Upper lobe of right lung (tissue), 1 donor: ENCODE data around the gene LEF1. TPM values are rescaled to one million over a fixed set of nuclear protein-coding genes. Genes with fewer than 3 reads are reported as not detected.
A peak's percentile ranks its signal among the peaks of the same experiment; 100 is the strongest.

ENCODE experiments used
- ATAC-seq: fragments of 200-7000 bp; cut with Tn5 transposase; one replicate; pipeline ENCODE4 v1.9.1; 2020; ENCODE audit warnings: mild to moderate bottlenecking, moderate library complexity
- DNase-seq: peaks from one replicate; pipeline ENCODE4 v3.0.0-alpha.2; 2020
- H3K27ac ChIP-seq: fragments of 200-600 bp; one replicate; pipeline ENCODE4 v1.8.0; 2022
- H3K27me3 ChIP-seq: fragments of 200-600 bp; one replicate; pipeline ENCODE4 v1.8.0; 2022; ENCODE audit warnings: mild to moderate bottlenecking
- H3K36me3 ChIP-seq: fragments of 200-600 bp; one replicate; pipeline ENCODE4 v1.8.0; 2022
- H3K4me1 ChIP-seq: fragments of 200-600 bp; one replicate; pipeline ENCODE4 v1.8.0; 2022
- H3K4me3 ChIP-seq: fragments of 200-600 bp; one replicate; pipeline ENCODE4 v1.8.0; 2022; ENCODE audit warnings: mild to moderate bottlenecking
- H3K9me3 ChIP-seq: fragments of 200-600 bp; one replicate; pipeline ENCODE4 v1.8.0; 2022
- CTCF ChIP-seq: fragments of 200-600 bp; IDR thresholded peaks from one replicate; pipeline ENCODE4 v1.8.0; 2022; ENCODE audit warnings: antibody characterized with exemption
- intact Hi-C: fragments of 100-400 bp; cut with DNase I; formaldehyde crosslinking; loops from one replicate; pipeline ENCODE4 v1.11.0; 2022
- total RNA-seq: library from RNA; stranded (reverse); fragmentation: NEBNext Ultra II Directional; extraction: Animal tissue kit (Norgen Biotek cat#: 25700); gene quantifications from one replicate; pipeline ENCODE4 v1.2.1, GENCODE V29; 2021
- donor health status: DM: no; HTN: yes; CAD: no; lungs with severe emphysema.

LEF1 gene
- total RNA-seq, 1 donor from 2014 or later: 9.1 TPM

GRCh38 chr4:108060686-108061321, 107.9 kb downstream of the LEF1 start:
- no peak for DNase-seq
- no peak for TF ChIP-seq CTCF
- intact Hi-C loops: no loop called here
- ATAC-seq: no peak
- H3K36me3 ChIP-seq: no peaks in the 10 kb centered on the region
- H3K4me3 ChIP-seq: no peak overlapping the region
- no peaks in the 10 kb centered on the region for H3K9me3 ChIP-seq
- H3K4me1 ChIP-seq: no peaks in the 10 kb centered on the region
- H3K27me3 ChIP-seq: peaks cover 4% of the 10 kb centered on the region
- H3K27ac ChIP-seq: no peak overlapping the region

GRCh38 chr4:108060164-108060563, 108.6 kb downstream of the LEF1 start:
- peak; percentile 18 for TF ChIP-seq CTCF
- DNase-seq (no peak), ATAC-seq (peak; percentile 27)
- Histone ChIP-seq H3K4me3 (no peak overlapping the region), H3K36me3 (no peaks in the 10 kb centered on the region), H3K9me3 (no peaks in the 10 kb centered on the region), H3K27me3 (peaks cover 4% of the 10 kb centered on the region), H3K27ac (no peak overlapping the region), H3K4me1 (no peaks in the 10 kb centered on the region)
- intact Hi-C loops: no loop called here

GRCh38 chr4:108058685-108059440, 109.9 kb downstream of the LEF1 start:
- H3K4me3 ChIP-seq: no peak overlapping the region
- H3K36me3 ChIP-seq: no peaks in the 10 kb centered on the region
- ATAC-seq: no peak
- no peak for DNase-seq
- TF ChIP-seq CTCF: no peak
- peaks cover 4% of the 10 kb centered on the region for H3K27me3 ChIP-seq
- no peaks in the 10 kb centered on the region for H3K9me3 ChIP-seq
- H3K27ac ChIP-seq: no peak overlapping the region
- intact Hi-C loops: no loop called here
- no peaks in the 10 kb centered on the region for H3K4me1 ChIP-seq

- ATAC-seq (no peak), DNase-seq (no peak)
- Histone ChIP-seq H3K4me1 (no peaks in the 10 kb centered on the region), H3K4me3 (no peak overlapping the region), H3K36me3 (no peaks in the 10 kb centered on the region), H3K9me3 (no peaks in the 10 kb centered on the region), H3K27me3 (no peaks in the 10 kb centered on the region), H3K27ac (no peak overlapping the region)
- intact Hi-C loops: no loop called here
- TF ChIP-seq CTCF: no peak
Measured at GRCh38 chr4:108056418-108056817, 112.3 kb downstream of the LEF1 start.

GRCh38 chr4:108055787-108056186, 112.9 kb downstream of the LEF1 start:
- ATAC-seq: no peak
- no peak for DNase-seq
- H3K4me3 ChIP-seq: no peak overlapping the region
- no peak for TF ChIP-seq CTCF
- no peaks in the 10 kb centered on the region for H3K27me3 ChIP-seq
- intact Hi-C loops: no loop called here
- H3K36me3 ChIP-seq: no peaks in the 10 kb centered on the region
- no peaks in the 10 kb centered on the region for H3K4me1 ChIP-seq
- H3K9me3 ChIP-seq: no peaks in the 10 kb centered on the region
- no peak overlapping the region for H3K27ac ChIP-seq
